Fibroblast of gingiva (primary cell): ENCODE measurements around the gene MAB21L4.

Source experiments
- DNase-seq: peaks from one replicate; pipeline ENCODE4 v3.0.0-alpha.2; 2011; ENCODE audit warnings: low read depth

Gene MAB21L4

GRCh38 chr2:240925191-240925567 lies 29.2 kb upstream of the MAB21L4 start:
- DNase-seq = no peak

DNA sequence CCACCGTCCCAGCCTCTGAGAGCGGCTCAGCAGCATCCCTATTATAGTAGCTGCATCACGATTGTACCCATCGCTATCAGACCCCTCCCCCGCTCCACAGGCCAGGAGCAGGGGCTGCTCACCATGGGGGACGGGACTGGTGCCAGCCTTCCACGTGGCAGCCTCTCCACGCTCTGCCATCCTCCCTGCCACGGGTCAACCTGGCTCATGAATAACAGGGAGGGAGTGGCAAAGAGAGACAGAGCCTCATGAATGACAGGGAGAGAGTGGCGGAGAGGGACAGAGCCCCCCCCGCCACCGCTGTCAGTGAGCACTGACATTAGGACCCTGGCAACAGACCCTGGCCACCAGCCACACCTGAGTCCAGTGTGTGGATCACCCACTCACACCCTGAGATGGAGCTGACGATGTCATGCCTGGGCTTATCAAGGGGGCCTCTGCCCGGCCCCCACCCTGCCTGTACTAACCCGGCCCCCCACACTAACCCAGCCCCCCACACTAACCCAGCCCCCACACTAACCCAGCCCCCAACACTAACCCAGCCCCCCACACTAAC lies 27.1 kb upstream of the MAB21L4 start:
- no peak for DNase-seq

- no peak for DNase-seq
Observed at GRCh38 chr2:240922245-240922981, 26.5 kb upstream of the MAB21L4 start.

DNA sequence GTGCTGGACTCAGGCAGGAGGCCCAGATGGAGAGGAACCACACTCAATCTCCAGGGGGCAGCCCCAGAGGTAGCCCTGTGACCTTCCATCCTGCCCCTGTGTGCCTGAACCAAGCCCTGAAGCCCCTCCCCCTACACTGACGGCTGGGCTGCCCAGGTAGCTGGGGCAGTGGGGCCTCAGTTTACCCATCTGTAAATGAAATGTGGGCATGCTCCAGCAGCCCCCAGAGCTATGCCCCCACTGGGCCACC lies 26.0 kb upstream of the MAB21L4 start:
- DNase-seq = no peak

DNA sequence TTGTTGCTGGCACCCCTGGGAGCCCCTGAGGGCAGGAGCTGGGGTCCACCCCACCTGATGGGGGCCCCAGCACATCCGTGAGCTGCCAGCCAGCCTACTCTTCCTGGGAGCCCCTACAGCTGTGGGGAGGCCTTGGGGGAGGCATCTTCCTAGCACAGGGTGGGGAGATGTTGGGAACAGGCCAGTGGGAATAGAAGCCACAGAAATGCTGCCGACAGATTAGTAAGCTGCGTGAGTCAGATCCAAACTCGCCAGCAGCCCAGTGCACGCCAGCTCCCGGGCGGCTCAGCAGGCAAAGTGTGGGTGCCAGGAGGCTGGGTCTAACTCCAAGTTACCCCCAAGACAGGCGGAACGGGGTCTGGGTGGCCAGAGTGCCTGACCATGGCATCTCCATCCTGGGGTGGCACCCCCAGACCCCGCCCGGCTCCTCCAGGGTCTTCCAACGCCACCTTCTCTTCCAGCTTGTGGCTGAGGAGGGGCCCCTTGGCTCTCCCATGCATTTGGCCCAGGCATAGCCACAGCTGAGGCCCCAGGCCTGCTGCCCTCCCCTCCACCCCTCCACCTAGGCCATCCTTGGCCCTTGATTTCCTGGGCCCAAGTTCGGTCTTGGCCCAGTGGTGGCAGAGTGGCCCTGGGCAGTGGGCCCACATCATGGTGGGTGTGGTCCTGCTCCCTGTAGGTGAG lies 25.5 kb upstream of the MAB21L4 start:
- DNase-seq = peak; percentile 94

- DNase-seq = no peak
Observed at GRCh38 chr2:240920783-240921231, 24.9 kb upstream of the MAB21L4 start.

GRCh38 chr2:240919786-240920782 lies 24.1 kb upstream of the MAB21L4 start:
- DNase-seq = no peak

GRCh38 chr2:240919161-240919781 lies 23.3 kb upstream of the MAB21L4 start:
- no peak for DNase-seq

GRCh38 chr2:240918258-240919091 lies 22.5 kb upstream of the MAB21L4 start:
- DNase-seq = no peak

GRCh38 chr2:240917684-240918257 lies 21.8 kb upstream of the MAB21L4 start:
- DNase-seq = no peak

- DNase-seq = no peak
Observed at GRCh38 chr2:240917009-240917683, 21.2 kb upstream of the MAB21L4 start.

DNA sequence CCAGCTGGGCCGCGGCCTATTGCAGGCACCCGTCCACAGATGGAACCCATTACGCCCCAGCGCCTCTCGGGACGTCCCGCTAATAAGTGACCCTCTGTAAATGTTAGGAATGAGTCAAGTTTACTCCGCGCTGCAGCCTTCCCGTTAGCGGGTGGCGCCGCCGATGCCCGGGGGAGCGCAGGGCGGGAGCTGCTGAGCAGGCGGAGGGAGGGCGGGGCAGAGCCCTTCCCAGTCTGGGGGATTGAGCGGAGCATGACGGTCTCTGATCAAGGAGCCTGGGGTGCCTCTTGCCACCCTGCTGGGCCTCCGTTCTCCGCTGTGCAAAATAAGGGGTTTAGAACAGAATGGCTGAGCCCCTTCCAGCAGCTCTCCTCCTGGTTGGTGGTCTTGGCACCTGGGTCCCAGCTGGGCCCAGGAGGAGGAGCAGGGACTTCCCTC lies 20.6 kb upstream of the MAB21L4 start:
- peak; percentile 97 for DNase-seq

- DNase-seq = no peak
Observed at GRCh38 chr2:240915526-240916341, 19.8 kb upstream of the MAB21L4 start.

GRCh38 chr2:240914645-240915525 lies 18.9 kb upstream of the MAB21L4 start:
- DNase-seq = no peak

- DNase-seq = peak; percentile 82
Observed at GRCh38 chr2:240913810-240914644, 18.1 kb upstream of the MAB21L4 start.

GRCh38 chr2:240912878-240913809 lies 17.2 kb upstream of the MAB21L4 start:
- no peak for DNase-seq
